ENCODE data around the gene DBF4.

DNA sequence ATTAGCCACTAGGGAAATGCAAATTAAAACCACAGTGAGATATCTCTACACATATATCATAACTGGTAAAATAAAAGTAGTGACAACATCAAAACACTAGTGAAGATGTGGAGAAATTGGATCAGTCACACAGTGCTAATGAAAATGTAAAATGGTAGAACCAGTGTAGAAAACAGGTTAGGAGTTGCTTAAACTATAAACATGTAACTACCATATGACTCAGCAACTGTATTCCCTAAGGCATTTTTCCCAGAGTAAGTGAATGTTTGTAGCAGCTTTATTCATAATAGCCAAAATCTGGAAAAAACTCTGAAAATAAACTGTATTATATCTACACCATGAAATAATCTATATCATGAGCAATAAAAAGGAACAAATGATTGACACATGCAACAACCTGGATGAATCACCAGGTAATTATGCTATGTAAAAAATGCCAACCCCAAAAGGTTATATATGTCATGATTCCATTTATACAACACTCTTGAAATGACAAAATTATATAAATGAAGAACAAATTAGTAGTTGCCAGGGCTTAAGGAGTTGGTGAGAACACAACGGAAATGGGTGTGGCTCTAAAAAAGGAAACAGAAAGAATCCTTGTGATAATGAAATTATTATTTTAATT is 22.9 kb upstream of the DBF4 start:
- TF ChIP-seq SMARCB1 (IDR thresholded peaks at IDR 0.05; ENCODE audit: insufficient read length, low read depth) (no peak), PCBP1 (IDR thresholded peaks at IDR 0.05; ENCODE audit: low read depth, low read length, poor library complexity, severe bottlenecking) (no peak)
- TF ChIP-seq, protein P1, sequence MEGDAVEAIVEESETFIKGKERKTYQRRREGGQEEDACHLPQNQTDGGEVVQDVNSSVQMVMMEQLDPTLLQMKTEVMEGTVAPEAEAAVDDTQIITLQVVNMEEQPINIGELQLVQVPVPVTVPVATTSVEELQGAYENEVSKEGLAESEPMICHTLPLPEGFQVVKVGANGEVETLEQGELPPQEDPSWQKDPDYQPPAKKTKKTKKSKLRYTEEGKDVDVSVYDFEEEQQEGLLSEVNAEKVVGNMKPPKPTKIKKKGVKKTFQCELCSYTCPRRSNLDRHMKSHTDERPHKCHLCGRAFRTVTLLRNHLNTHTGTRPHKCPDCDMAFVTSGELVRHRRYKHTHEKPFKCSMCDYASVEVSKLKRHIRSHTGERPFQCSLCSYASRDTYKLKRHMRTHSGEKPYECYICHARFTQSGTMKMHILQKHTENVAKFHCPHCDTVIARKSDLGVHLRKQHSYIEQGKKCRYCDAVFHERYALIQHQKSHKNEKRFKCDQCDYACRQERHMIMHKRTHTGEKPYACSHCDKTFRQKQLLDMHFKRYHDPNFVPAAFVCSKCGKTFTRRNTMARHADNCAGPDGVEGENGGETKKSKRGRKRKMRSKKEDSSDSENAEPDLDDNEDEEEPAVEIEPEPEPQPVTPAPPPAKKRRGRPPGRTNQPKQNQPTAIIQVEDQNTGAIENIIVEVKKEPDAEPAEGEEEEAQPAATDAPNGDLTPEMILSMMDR (IDR thresholded peaks at IDR 0.05 in 2 of 3, conservative IDR thresholded peaks at IDR 0.05 in 1 of 3; ENCODE audit: insufficient read depth in 2 of 3, low read depth in 1 of 3, low read length in 3 of 3), result no peak

Data from K562 (cell line).